GM21576 (cell line): ENCODE measurements around the gene TNFAIP3.

ENCODE experiments used
- ATAC-seq: cut with Tn5 transposase; IDR thresholded peaks from one replicate; pipeline ENCODE4 v1.9.1; 2021; ENCODE audit warnings: mild to moderate bottlenecking, moderate library complexity; ENCODE audit not compliant: unreplicated experiment

Gene TNFAIP3

GRCh38 chr6:137862419-137863090, 4.5 kb upstream of the TNFAIP3 start:
- no peak for ATAC-seq

GRCh38 chr6:137863091-137863797, 3.8 kb upstream of the TNFAIP3 start:
- no peak for ATAC-seq

GRCh38 chr6:137864812-137865508, 2.1 kb upstream of the TNFAIP3 start:
- ATAC-seq: no peak

DNA sequence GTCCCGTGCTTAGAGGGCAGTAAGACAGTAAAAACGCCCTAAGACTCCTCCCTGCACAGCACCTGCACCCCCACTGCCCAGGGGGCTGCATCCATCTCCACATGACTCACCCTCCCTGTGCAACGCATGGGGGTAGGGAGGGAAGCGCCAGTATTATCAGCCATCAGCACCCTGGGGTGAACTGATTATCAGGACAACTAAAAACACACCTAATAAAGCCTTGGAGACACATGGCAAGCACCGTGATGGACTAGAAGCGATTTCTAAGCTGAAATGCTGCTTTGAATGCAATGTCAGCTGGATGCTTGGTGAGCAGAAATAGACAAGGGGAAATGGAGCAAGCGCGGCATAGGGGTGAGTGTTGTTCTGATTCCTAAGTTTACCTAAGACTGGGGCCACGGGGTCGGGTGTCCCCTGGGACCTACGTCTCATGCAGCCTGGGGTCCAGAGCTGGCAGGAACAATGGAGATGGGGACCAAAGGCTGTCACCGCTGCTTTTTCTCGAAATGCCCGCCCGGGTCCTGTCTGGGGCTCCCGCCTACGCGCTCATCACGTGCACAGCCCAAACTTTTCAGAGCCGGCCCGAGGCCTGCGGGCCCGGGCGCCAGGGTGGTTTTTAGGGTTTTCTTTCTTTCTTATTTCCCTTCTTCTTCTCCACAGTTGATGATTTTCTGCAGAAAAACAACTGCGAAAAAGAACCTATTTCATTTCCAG, 702 bp upstream of the TNFAIP3 start:
- ATAC-seq: peak; percentile 25

GRCh38 chr6:137867685-137868509, 838 bp downstream of the TNFAIP3 start:
- peak; percentile 4 for ATAC-seq

GRCh38 chr6:137868721-137869548, 1.9 kb downstream of the TNFAIP3 start:
- ATAC-seq: no peak

DNA sequence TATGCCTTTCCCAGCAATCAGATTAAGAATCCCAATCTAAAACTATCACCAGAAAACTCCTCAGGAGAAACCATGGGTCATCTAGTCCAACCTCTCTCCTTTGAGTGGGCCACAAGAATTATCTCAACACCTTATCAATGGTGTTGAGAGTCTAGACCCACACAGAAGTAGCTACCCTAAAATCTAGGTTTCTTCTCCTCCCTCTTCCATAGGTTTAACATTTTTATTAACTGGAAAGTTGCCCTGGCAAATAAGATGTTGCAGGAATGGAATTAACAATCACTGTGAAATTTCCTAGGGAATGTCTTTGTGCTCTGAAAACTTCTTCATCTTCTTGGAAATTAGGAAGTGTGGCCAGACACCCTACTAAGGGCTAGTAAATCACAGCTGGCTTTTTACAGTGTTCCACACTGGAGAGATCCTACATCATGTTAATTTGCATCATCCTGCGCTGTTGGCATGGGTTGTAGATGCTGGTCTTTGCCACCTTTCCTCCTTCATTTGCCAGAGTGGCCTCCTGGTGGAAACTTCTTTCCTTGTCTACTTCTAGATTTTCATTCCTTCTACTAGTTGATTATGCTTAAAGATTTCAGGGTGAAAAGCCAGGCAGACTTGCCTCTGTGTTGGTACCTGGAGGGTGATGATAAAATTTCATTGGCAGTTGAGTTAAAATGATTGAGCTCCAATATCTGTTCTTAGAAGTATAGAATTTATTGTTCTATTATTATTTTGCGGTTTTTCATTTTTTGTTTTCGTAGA, 2.7 kb downstream of the TNFAIP3 start:
- ATAC-seq: no peak

- no peak for ATAC-seq
These were observed 3.2 kb downstream of the TNFAIP3 start for GRCh38 chr6:137870308-137870644.

GRCh38 chr6:137870744-137871247, 3.7 kb downstream of the TNFAIP3 start:
- peak; percentile 18 for ATAC-seq

- no peak for ATAC-seq
These were observed 4.2 kb downstream of the TNFAIP3 start for GRCh38 chr6:137871291-137871690.

DNA sequence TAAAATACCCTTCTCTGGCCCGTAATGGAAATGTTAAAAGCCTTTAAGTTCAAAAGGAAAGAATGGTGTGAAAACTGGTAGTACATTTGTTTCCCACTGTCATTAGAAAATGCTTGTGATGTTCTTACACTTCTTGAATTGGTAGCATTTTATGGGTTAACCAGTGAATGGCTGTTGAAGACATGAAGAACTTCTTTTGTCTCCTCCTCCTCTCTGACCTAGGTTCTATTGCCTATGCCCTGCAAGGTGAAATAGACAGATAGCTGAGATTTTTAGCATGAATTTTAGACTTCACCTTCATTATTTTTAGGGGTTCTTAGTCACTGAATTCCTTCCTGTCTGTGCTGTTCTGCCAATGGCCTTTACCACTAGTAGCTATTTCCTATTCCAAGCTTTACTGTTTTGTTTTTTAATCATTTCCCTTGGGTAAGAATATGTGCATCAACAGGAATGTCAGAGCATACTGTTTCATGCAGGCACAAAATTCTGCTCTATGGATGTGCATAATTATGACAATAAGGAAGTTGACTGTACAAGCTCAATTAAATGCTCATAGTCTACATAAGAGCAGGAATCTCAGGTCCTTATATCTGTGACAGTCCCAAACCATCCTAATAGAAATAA, 4.9 kb downstream of the TNFAIP3 start:
- no peak for ATAC-seq

- ATAC-seq: no peak
These were observed 5.6 kb downstream of the TNFAIP3 start for GRCh38 chr6:137872581-137873115.

DNA sequence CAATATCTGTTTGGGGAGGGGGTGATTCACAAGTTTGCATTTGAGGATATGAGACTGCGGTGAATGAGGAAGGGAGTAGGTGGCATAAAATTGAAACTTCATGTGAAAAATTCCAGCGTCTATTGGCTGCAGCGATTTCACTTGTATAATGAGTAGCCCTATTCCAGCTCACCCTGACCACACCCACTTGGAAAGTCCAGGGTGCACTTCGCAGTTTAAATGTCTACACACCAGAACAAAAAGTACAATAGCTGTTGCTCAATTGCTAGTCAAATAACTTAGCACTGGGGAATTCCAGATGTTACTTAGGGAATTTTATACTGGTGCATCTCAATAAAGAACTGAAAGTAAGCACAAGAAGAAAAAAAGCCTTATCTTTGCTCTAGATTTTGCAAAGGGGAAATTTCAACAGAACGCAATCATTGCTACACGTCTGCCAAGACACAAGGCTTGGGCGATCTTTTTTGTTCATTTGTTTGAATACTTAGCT, 6.3 kb downstream of the TNFAIP3 start:
- peak; percentile 29 for ATAC-seq

GRCh38 chr6:137874204-137875057, 7.4 kb downstream of the TNFAIP3 start:
- ATAC-seq: no peak

DNA sequence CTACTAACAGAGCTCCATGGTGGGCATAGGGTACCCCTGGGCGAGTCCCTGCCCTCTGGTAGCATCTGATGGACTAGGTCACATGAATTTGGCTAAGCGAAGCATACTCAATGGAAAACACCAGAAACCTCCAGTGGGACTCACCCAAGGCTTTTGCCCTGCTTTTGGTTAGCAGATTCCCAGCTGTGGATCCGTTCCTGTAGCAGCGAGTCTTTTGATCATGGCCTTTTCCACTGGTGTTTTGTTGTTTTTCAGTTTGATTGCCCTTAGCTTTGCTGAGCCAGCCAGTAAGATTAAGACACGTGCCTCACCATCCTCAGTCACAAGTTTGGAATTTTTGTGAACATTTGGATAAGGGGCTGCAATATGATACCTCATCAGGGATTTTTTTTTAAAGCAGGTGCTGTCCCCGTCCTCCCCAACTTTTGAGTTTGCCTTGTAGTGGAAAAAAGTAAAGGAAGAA, 8.0 kb downstream of the TNFAIP3 start:
- ATAC-seq: no peak

GRCh38 chr6:137875606-137876005, 8.5 kb downstream of the TNFAIP3 start:
- no peak for ATAC-seq

- ATAC-seq: no peak
These were observed 9.5 kb downstream of the TNFAIP3 start for GRCh38 chr6:137876547-137876946.
